NB4 (cell line): ENCODE measurements around the gene TMEM131L.

ENCODE experiments used
- MYC ChIP-seq: IDR thresholded peaks from 2 replicates; pipeline ENCODE4 v1.6.1; 2011; ENCODE audit warnings: low read depth, low read length
- POLR2A ChIP-seq: IDR thresholded peaks from 2 replicates; pipeline ENCODE4 v1.6.1; 2011; ENCODE audit warnings: mild to moderate bottlenecking; ENCODE audit not compliant: insufficient read length; ENCODE audit errors: extremely low read depth
- TF ChIP-seq, protein P1 (sequence below): IDR thresholded peaks from one replicate; pipeline ENCODE4 v1.5.1; 2012; ENCODE audit warnings: low read depth, low read length
- TF ChIP-seq, protein P2 (sequence below): IDR thresholded peaks from 2 replicates; pipeline ENCODE4 v1.6.1; 2011; ENCODE audit warnings: low read depth, low read length

DNA sequence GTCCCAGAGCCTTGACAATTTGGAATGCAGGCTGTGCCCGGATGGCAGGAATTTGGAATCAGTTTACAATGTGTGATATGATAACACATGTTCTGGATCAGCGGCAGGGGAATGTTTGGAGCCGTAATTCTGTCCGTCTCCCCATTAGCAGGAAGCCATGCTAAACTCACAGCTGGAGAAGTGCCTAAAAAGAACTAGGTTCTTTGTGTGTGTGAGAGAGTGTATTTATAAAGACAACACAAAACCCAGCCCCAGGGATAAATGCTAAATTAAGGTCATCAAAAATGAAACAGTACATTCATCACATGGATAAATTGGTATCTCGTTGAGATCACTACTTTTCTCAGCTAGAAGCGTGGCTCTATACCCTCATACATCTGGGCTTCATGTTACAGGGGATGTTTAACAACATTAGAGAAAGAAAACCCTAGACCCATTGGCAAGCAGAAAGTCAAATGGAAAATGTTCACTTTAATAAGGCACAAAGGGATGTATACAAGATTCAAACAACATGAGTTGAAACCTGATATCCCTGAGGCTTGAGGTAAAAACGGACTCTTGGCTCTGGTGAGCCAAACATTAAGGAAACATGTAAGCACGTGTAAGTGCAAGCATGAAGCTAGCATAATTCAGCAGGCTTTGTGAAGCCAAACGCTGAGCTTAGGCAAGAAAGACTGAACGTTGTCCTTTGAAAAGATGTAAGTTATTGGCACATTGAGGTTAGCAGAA is 18.0 kb upstream of the TMEM131L start:
- TF ChIP-seq, protein P1, sequence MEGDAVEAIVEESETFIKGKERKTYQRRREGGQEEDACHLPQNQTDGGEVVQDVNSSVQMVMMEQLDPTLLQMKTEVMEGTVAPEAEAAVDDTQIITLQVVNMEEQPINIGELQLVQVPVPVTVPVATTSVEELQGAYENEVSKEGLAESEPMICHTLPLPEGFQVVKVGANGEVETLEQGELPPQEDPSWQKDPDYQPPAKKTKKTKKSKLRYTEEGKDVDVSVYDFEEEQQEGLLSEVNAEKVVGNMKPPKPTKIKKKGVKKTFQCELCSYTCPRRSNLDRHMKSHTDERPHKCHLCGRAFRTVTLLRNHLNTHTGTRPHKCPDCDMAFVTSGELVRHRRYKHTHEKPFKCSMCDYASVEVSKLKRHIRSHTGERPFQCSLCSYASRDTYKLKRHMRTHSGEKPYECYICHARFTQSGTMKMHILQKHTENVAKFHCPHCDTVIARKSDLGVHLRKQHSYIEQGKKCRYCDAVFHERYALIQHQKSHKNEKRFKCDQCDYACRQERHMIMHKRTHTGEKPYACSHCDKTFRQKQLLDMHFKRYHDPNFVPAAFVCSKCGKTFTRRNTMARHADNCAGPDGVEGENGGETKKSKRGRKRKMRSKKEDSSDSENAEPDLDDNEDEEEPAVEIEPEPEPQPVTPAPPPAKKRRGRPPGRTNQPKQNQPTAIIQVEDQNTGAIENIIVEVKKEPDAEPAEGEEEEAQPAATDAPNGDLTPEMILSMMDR = no peak
- TF ChIP-seq POLR2A (no peak), MYC (no peak)
- TF ChIP-seq, protein P2, sequence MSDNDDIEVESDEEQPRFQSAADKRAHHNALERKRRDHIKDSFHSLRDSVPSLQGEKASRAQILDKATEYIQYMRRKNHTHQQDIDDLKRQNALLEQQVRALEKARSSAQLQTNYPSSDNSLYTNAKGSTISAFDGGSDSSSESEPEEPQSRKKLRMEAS = no peak
